SJSA1 (cell line): Measurements from ENCODE around the gene C19orf85. TPM values are rescaled to one million over a fixed set of nuclear protein-coding genes. Genes with fewer than 3 reads are reported as not detected.

Source experiments
- DNase-seq, 2 experiments: peaks; one replicate each; pipeline ENCODE4 v3.0.0-alpha.2; 2015 to 2020; ENCODE audit warnings: low spot score in 2 of 2, low read depth in 1 of 2
- H3K27ac ChIP-seq: fragments of 250-450 bp; sonication (Bioruptor Pico); 2 replicates; pipeline ENCODE4 v1.5.1; 2020; ENCODE audit warnings: mild to moderate bottlenecking, moderate library complexity
- H3K27me3 ChIP-seq: fragments of 250-450 bp; sonication (Bioruptor Pico); replicated peaks from 2 replicates; pipeline ENCODE4 v1.5.1; 2020; ENCODE audit warnings: mild to moderate bottlenecking, moderate library complexity
- H3K36me3 ChIP-seq: fragments of 250-450 bp; sonication (Bioruptor Pico); 2 replicates; pipeline ENCODE4 v1.5.1; 2020; ENCODE audit warnings: mild to moderate bottlenecking
- H3K4me1 ChIP-seq: fragments of 250-450 bp; sonication (Bioruptor Pico); replicated peaks from 2 replicates; pipeline ENCODE4 v1.6.1; 2021; ENCODE audit warnings: mild to moderate bottlenecking
- H3K4me3 ChIP-seq: fragments of 250-450 bp; sonication (Bioruptor Pico); 2 replicates; pipeline ENCODE4 v1.5.1; 2020; ENCODE audit warnings: mild to moderate bottlenecking
- H3K9me3 ChIP-seq: fragments of 250-450 bp; sonication (Bioruptor Pico); replicated peaks from 2 replicates; pipeline ENCODE4 v1.5.1; 2020; ENCODE audit warnings: mild to moderate bottlenecking
- total RNA-seq: library from RNA; depleted of rRNA; stranded (reverse); fragments of >200 nt; shearing (Covaris generic); gene quantifications from 2 replicates; pipeline ENCODE4 v1.2.3, GENCODE V29; 2014

The C19orf85 gene
- total RNA-seq, 1 experiment from 2014 or later = not detected

GRCh38 chr19:55463583-55464031 lies 944 bp downstream of the C19orf85 start:
- Histone ChIP-seq H3K9me3 (no peaks in the 10 kb centered on the region), H3K4me3 (no peak overlapping the region), H3K36me3 (peaks cover 3% of the 10 kb centered on the region; the same call in 1 of the 2 replicates), H3K27me3 (no peaks in the 10 kb centered on the region), H3K27ac (no peak overlapping the region), H3K4me1 (peaks cover 8% of the 10 kb centered on the region)
- DNase-seq = no peak

DNA sequence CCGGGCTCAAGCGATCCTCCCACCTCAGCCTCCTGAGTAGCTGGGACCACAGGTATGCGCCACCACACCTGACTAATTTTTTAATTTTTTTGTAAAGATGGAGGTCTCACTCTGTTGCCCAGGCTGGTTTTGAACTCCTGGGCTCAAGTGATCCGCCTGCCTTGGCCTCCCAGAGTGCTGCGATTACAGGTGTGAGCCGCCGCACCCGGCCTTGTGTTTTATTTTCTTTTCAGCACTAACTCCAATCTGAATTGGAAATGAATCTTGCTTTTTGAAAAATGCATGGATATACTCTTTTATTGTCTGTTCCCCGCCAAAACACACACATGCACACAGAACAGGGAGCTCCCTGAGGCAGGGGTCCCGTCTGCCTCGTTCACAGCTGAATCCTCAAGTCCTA lies 1.8 kb downstream of the C19orf85 start:
- no peak overlapping the region for H3K27ac ChIP-seq
- H3K36me3 ChIP-seq = peaks cover 3% of the 10 kb centered on the region; the same call in 1 of the 2 replicates
- DNase-seq = no peak
- H3K4me1 ChIP-seq = peaks cover 8% of the 10 kb centered on the region
- no peak overlapping the region for H3K4me3 ChIP-seq
- no peaks in the 10 kb centered on the region for H3K27me3 ChIP-seq
- no peaks in the 10 kb centered on the region for H3K9me3 ChIP-seq

DNA sequence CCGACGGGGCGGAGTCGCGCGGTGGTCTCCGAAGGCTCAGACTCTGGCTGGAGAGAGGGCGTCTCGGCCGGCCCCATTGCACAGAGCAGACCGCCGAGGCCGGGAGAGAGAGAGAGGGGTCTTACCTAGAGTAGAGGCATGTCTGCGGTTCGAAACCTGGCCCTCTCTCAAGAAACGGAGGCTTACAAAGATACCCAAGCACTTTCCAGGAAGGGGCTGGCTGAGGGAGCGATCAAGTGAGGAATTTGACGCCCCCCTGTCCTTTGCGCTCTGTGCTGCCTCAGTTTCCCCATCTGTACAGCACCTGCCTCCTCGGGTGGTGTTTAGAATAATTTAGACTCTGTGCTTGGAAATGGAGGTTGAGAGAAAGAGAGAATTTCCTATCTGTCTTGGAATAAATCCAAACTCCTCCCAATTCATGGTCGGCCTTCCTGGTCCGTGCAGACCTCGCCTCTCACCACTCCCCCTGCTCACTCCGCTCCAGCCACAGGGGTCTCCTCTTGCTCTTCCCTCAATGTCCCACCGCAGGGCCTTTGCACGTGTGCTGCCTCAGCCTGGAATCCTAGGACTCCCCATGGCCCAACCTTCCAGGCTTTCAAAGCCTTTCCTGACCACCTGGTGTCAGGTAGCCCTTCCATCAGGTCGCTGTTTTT lies 2.5 kb downstream of the C19orf85 start:
- H3K4me3 ChIP-seq = peak overlapping the region; percentile 59
- no peak for DNase-seq
- no peaks in the 10 kb centered on the region for H3K27me3 ChIP-seq
- peaks cover 3% of the 10 kb centered on the region; the same call in 1 of the 2 replicates for H3K36me3 ChIP-seq
- no peaks in the 10 kb centered on the region for H3K9me3 ChIP-seq
- peaks cover 8% of the 10 kb centered on the region for H3K4me1 ChIP-seq
- no peak overlapping the region for H3K27ac ChIP-seq

DNA sequence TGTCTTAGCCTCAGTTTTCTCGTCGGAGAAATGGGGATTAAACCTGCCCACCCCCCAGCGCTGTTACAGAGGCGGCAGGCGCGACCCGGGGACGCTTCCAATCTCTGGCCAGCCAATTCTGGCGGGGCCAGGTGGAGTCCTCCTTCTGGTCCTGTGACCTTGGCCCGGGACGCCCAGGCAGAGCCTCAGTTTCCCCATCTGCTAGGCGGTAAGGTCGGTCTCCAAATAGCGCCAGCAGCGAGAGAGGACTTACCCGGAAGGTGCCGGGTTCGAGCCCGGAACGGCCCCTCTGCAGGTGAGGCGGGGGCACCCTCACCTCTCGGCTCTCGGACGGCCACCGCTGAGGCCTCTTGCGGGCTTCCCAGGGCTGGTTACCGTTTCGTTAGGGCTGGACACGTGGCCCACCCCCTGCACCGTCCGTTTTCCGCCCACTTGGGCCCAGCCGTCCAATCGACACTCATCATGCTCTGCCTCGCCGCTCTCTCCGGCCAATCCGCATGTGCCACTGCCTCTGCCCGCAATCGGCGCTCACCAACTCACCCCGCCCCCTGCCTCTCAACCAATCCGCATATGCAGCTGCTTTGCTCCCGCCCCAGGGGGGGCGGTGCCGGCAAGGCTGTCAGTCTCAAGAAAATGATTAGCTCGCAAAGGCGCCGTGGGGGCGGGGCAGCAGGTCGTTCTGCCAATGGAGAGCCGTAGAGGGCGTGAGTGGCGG lies 3.1 kb downstream of the C19orf85 start, which contains the start of gene ISOC2:
ISOC2 (minus strand) TSS at position 384 of the 715 bp plus-strand sequence. CDS start 5,156 bp downstream, outside the sequence.
- Histone ChIP-seq H3K36me3 (peaks cover 3% of the 10 kb centered on the region; the same call in 1 of the 2 replicates), H3K4me3 (peak within 1 kb of the TSS; percentile 59), H3K4me1 (peaks cover 8% of the 10 kb centered on the region), H3K27ac (peak within 1 kb of the TSS; percentile 51), H3K9me3 (no peaks in the 10 kb centered on the region), H3K27me3 (no peaks in the 10 kb centered on the region)
- peak; percentile 99 to 100 for DNase-seq

GRCh38 chr19:55460670-55461258 lies 3.8 kb downstream of the C19orf85 start:
- no peaks in the 10 kb centered on the region for H3K9me3 ChIP-seq
- H3K27me3 ChIP-seq = no peaks in the 10 kb centered on the region
- peaks cover 8% of the 10 kb centered on the region for H3K4me1 ChIP-seq
- H3K4me3 ChIP-seq = peak overlapping the region; percentile 59
- H3K27ac ChIP-seq = peak overlapping the region; percentile 51; the same call in 1 of the 2 replicates
- DNase-seq = peak in 1 of 2 experiments; percentile 78
- peaks cover 3% of the 10 kb centered on the region; the same call in 1 of the 2 replicates for H3K36me3 ChIP-seq

GRCh38 chr19:55459950-55460657 lies 4.4 kb downstream of the C19orf85 start:
- Histone ChIP-seq H3K27me3 (no peaks in the 10 kb centered on the region), H3K27ac (no peak overlapping the region), H3K36me3 (peaks cover 8% of the 10 kb centered on the region), H3K4me1 (peaks cover 8% of the 10 kb centered on the region), H3K9me3 (no peaks in the 10 kb centered on the region), H3K4me3 (no peak overlapping the region)
- no peak for DNase-seq

GRCh38 chr19:55459551-55459949 lies 5.0 kb downstream of the C19orf85 start:
- DNase-seq = no peak
- Histone ChIP-seq H3K36me3 (peaks cover 13% of the 10 kb centered on the region), H3K9me3 (no peaks in the 10 kb centered on the region), H3K4me1 (peaks cover 8% of the 10 kb centered on the region), H3K27ac (no peak overlapping the region), H3K27me3 (no peaks in the 10 kb centered on the region), H3K4me3 (no peak overlapping the region)

GRCh38 chr19:55457683-55458457 lies 6.7 kb downstream of the C19orf85 start:
- Histone ChIP-seq H3K36me3 (peaks cover 15% of the 10 kb centered on the region), H3K4me1 (peaks cover 8% of the 10 kb centered on the region), H3K4me3 (no peak overlapping the region), H3K27me3 (no peaks in the 10 kb centered on the region; the same call in 1 of the 2 replicates), H3K9me3 (no peaks in the 10 kb centered on the region), H3K27ac (no peak overlapping the region)
- no peak for DNase-seq

DNA sequence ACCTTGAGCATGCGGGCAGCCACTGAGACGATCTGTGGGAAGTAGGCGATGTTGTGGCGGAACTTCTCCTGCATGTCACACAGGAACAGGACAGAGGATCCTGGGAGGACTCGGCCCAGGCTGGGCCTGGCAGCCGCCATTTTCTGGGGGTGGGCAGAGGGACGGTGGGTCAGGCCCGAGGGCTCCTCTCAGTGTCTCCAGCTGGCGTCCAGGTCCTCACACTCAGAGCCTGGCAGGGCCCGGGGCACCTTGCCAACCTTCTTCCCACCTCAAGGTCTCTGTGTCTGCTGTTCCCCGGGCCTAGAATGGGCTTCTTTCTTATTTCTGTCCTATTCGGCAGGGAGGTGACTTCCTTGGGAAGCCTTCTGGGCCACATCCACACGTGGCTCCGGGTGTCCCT lies 8.2 kb downstream of the C19orf85 start:
- Histone ChIP-seq H3K27me3 (peaks cover 9% of the 10 kb centered on the region), H3K36me3 (peaks cover 15% of the 10 kb centered on the region), H3K4me1 (peaks cover 3% of the 10 kb centered on the region; the same call in 1 of the 2 replicates), H3K4me3 (no peak overlapping the region), H3K27ac (no peak overlapping the region), H3K9me3 (no peaks in the 10 kb centered on the region)
- no peak for DNase-seq

GRCh38 chr19:55455576-55456235 lies 8.8 kb downstream of the C19orf85 start:
- DNase-seq = no peak
- H3K4me1 ChIP-seq = no peaks in the 10 kb centered on the region; the same call in 1 of the 2 replicates
- H3K36me3 ChIP-seq = peaks cover 12% of the 10 kb centered on the region; the same call in 1 of the 2 replicates
- no peak overlapping the region for H3K27ac ChIP-seq
- H3K4me3 ChIP-seq = no peak overlapping the region
- peaks cover 12% of the 10 kb centered on the region for H3K27me3 ChIP-seq
- H3K9me3 ChIP-seq = no peaks in the 10 kb centered on the region

- H3K27ac ChIP-seq = no peak overlapping the region
- H3K36me3 ChIP-seq = peaks cover 12% of the 10 kb centered on the region; the same call in 1 of the 2 replicates
- no peak for DNase-seq
- peaks cover 12% of the 10 kb centered on the region for H3K27me3 ChIP-seq
- H3K9me3 ChIP-seq = no peaks in the 10 kb centered on the region
- H3K4me3 ChIP-seq = no peak overlapping the region
- no peaks in the 10 kb centered on the region for H3K4me1 ChIP-seq
Observed at GRCh38 chr19:55454787-55455243, 9.7 kb downstream of the C19orf85 start.

DNA sequence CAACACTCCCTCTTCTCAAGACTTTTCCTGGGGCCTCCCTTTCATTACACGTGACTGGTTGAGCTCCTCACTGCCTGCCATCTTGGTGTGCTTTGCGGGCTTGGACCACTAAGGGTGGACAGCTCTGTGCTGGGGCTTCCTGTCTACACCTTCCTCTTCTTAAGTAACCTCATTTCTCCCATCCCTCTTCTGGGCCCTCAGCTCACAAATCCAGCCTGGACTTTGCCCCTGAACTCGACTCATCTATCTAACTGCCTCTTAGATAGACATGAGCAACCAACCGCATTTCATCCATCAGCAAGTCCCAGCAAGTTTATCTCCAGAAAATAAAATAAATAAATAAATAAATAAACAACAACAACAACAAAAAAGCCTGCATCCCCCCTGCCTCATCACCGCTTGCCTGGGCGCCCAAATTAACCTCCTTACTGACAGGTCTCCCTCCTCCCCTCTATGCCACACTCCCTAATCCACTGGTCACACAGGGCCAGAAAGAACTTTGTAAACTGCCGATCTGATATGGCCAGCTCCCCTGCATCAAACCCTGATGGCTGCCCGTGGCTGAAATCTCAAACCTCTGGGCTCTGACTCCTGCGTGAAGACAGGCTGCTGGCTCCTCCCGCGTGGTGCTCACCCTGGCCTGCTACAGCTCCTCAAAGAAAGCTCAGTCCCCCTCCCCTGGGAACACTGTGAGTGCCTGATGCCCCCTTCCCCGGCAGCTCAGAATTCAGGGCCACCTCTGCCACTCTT lies 10.9 kb downstream of the C19orf85 start:
- Histone ChIP-seq H3K27me3 (peaks cover 18% of the 10 kb centered on the region), H3K27ac (no peak overlapping the region), H3K9me3 (no peaks in the 10 kb centered on the region), H3K4me3 (no peak overlapping the region), H3K36me3 (peaks cover 12% of the 10 kb centered on the region; the same call in 1 of the 2 replicates), H3K4me1 (no peaks in the 10 kb centered on the region)
- no peak for DNase-seq
